VCaP (cell line): Measurements from ENCODE around the gene SPP1.
"Not testable (repeated sequence)": the region's sequence is repeated elsewhere in the genome, so short reads cannot be mapped to it uniquely, and the experiment has no call there.

Experiments used
- H3K27ac ChIP-seq: fragments of 450-650 bp; 2 replicates; pipeline ENCODE4 v1.5.1; 2017
- CTCF ChIP-seq: fragments of 450-650 bp; conservative IDR thresholded peaks from 2 replicates; pipeline ENCODE4 v1.5.1; 2017; ENCODE audit warnings: mild to moderate bottlenecking, moderate library complexity

The SPP1 gene

GRCh38 chr4:87989765-87990164, 14.3 kb downstream of the SPP1 start:
- no peak for TF ChIP-seq CTCF
- no peak overlapping the region for H3K27ac ChIP-seq

- H3K27ac ChIP-seq: no peak overlapping the region
- no peak for TF ChIP-seq CTCF
Measured at GRCh38 chr4:87995435-87995834, 19.9 kb downstream of the SPP1 start.

GRCh38 chr4:87999191-87999691, 23.7 kb downstream of the SPP1 start:
- H3K27ac ChIP-seq: not testable (repeated sequence)

GRCh38 chr4:88001871-88002270, 26.4 kb downstream of the SPP1 start:
- no peak for TF ChIP-seq CTCF
- H3K27ac ChIP-seq: peak overlapping the region; percentile 82

- H3K27ac ChIP-seq: peak overlapping the region; percentile 82
Measured at GRCh38 chr4:88002786-88003185, 27.3 kb downstream of the SPP1 start.

GRCh38 chr4:88003261-88003660, 27.7 kb downstream of the SPP1 start:
- H3K27ac ChIP-seq: peak overlapping the region; percentile 82

More at GRCh38 chr4:88002786-88003185, 27.3 kb downstream of the SPP1 start:
- TF ChIP-seq CTCF: no peak

GRCh38 chr4:88005076-88005475, 29.6 kb downstream of the SPP1 start:
- no peak for TF ChIP-seq CTCF
- no peak overlapping the region for H3K27ac ChIP-seq

More at GRCh38 chr4:88003261-88003660, 27.7 kb downstream of the SPP1 start:
- TF ChIP-seq CTCF: no peak

GRCh38 chr4:88005946-88006345, 30.4 kb downstream of the SPP1 start:
- no peak overlapping the region for H3K27ac ChIP-seq
- no peak for TF ChIP-seq CTCF
